Measurements from ENCODE around the gene PITX2. TPM values are rescaled to one million over a fixed set of nuclear protein-coding genes. Genes with fewer than 3 reads are reported as not detected.
"Not testable (repeated sequence)": the region's sequence is repeated elsewhere in the genome, so short reads cannot be mapped to it uniquely, and the experiment has no call there.

The PITX2 gene
- total RNA-seq, 1 donor = 0.18 TPM

- no peak overlapping the region for H3K4me3 ChIP-seq (ENCODE audit: low read depth, low read length)
- peak; percentile 16 for DNase-seq (ENCODE audit: low read depth)
- no peak for TF ChIP-seq CTCF (IDR thresholded peaks at IDR 0.05; ENCODE audit: insufficient read depth, low read length)
Observed at GRCh38 chr4:110589297-110589696, 33.6 kb downstream of the PITX2 start.

- no peak overlapping the region for H3K4me3 ChIP-seq (ENCODE audit: low read depth, low read length)
- no peak for DNase-seq (ENCODE audit: low read depth)
- TF ChIP-seq CTCF (IDR thresholded peaks at IDR 0.05; ENCODE audit: insufficient read depth, low read length) = no peak
Observed at GRCh38 chr4:110587666-110588285, 35.1 kb downstream of the PITX2 start.

GRCh38 chr4:110586131-110586850, 36.6 kb downstream of the PITX2 start:
- TF ChIP-seq CTCF (IDR thresholded peaks at IDR 0.05; ENCODE audit: insufficient read depth, low read length) = peak; percentile 65

GRCh38 chr4:110576696-110577095, 46.2 kb downstream of the PITX2 start:
- not testable (repeated sequence) for H3K4me3 ChIP-seq (ENCODE audit: low read depth, low read length); DNase-seq (ENCODE audit: low read depth)

More at GRCh38 chr4:110586131-110586850, 36.6 kb downstream of the PITX2 start:
- H3K4me3 ChIP-seq (ENCODE audit: low read depth, low read length) = no peak overlapping the region
- peak; percentile 77 for DNase-seq (ENCODE audit: low read depth)

Other genes with a start within 250 kb of the PITX2 start
- 0.54 and 5.9 TPM in 2 replicates for gene ENPEP, start 146.9 kb downstream of the PITX2 start, total RNA-seq (ENCODE audit: low replicate concordance)

Measured in fibroblast of the aortic adventitia (primary cell).